DMS53 treated with DMSO at 0.1 percent for 48 hours (cell line): ENCODE measurements around the gene C2orf81.
"Not testable (repeated sequence)": the region's sequence is repeated elsewhere in the genome, so short reads cannot be mapped to it uniquely, and the experiment has no call there.

Source experiments
- DNase-seq: peaks from one replicate; lab custom pipeline; 2025; ENCODE audit not compliant: unreplicated experiment; lab: John Stamatoyannopoulos, UW

Gene C2orf81

GRCh38 chr2:74423231-74424095 is 2.0 kb upstream of the C2orf81 start:
- DNase-seq = no peak

GRCh38 chr2:74420443-74421103 is 846 bp downstream of the C2orf81 start:
- not testable (repeated sequence) for DNase-seq

GRCh38 chr2:74420006-74420405 is 1.4 kb downstream of the C2orf81 start:
- no peak for DNase-seq

GRCh38 chr2:74419345-74419744 is 2.1 kb downstream of the C2orf81 start:
- DNase-seq = no peak

- no peak for DNase-seq
These were observed 3.1 kb downstream of the C2orf81 start for GRCh38 chr2:74418312-74418711.

- DNase-seq = no peak
These were observed 3.7 kb downstream of the C2orf81 start for GRCh38 chr2:74417763-74418162.

GRCh38 chr2:74417197-74417596 is 4.2 kb downstream of the C2orf81 start:
- DNase-seq = no peak

GRCh38 chr2:74416778-74417177 is 4.6 kb downstream of the C2orf81 start:
- no peak for DNase-seq

- DNase-seq = peak; percentile 31
These were observed 5.5 kb downstream of the C2orf81 start for GRCh38 chr2:74415762-74416395.

- DNase-seq = peak; percentile 63
These were observed 6.3 kb downstream of the C2orf81 start for GRCh38 chr2:74414881-74415761.

- DNase-seq = peak; percentile 24
These were observed 7.0 kb downstream of the C2orf81 start for GRCh38 chr2:74414441-74414840.

- DNase-seq = no peak
These were observed 8.3 kb downstream of the C2orf81 start for GRCh38 chr2:74413001-74413698.

GRCh38 chr2:74407682-74408081 is 13.7 kb downstream of the C2orf81 start:
- no peak for DNase-seq

- peak; percentile 8 for DNase-seq
These were observed 15.4 kb downstream of the C2orf81 start for GRCh38 chr2:74406035-74406434.

- DNase-seq = no peak
These were observed 19.5 kb downstream of the C2orf81 start for GRCh38 chr2:74401891-74402290.

GRCh38 chr2:74399785-74400184 is 21.6 kb downstream of the C2orf81 start:
- no peak for DNase-seq

- DNase-seq = no peak
These were observed 25.3 kb downstream of the C2orf81 start for GRCh38 chr2:74396149-74396548.

GRCh38 chr2:74393525-74393924 is 27.9 kb downstream of the C2orf81 start:
- no peak for DNase-seq

GRCh38 chr2:74392449-74392743 is 29.0 kb downstream of the C2orf81 start:
- no peak for DNase-seq
